Astrocyte of the spinal cord (primary cell): ENCODE measurements around the gene MALL.
"Not testable (repeated sequence)": the region's sequence is repeated elsewhere in the genome, so short reads cannot be mapped to it uniquely, and the experiment has no call there.

Experiments
- DNase-seq: peaks from one replicate; pipeline ENCODE4 v3.0.0; 2011; ENCODE audit warnings: low read depth, low spot score
- H3K4me3 ChIP-seq: 2 replicates; pipeline ENCODE4 v1.5.1; 2011; ENCODE audit warnings: low read depth, mild to moderate bottlenecking, low read length, moderate library complexity
- CTCF ChIP-seq: IDR thresholded peaks from 2 replicates; pipeline ENCODE4 v1.5.1; 2012; ENCODE audit warnings: low read depth, mild to moderate bottlenecking, low read length, inconsistent platforms
- in situ Hi-C: cut with HindIII; loops from 2 replicates; pipeline ENCODE4 v1.10.0; 2017; ENCODE audit warnings: low sequenced_read_pairs

Gene MALL

GRCh38 chr2:110115291-110116032 is at the start of gene MALL:
Gene MALL, minus strand, starts transcription at chr2:110115822. Its CDS starts 30 bp downstream, at chr2:110115792.
- in situ Hi-C loops = no loop called here

GRCh38 chr2:110157153-110157793 is 41.7 kb upstream of the MALL start:
- peak; percentile 81 for DNase-seq
- no peak overlapping the region for H3K4me3 ChIP-seq
- TF ChIP-seq CTCF = peak; percentile 83
- in situ Hi-C loops = no loop called here

More at GRCh38 chr2:110115291-110116032, at the start of gene MALL:
- TF ChIP-seq CTCF = no peak
- H3K4me3 ChIP-seq = peak within 1 kb of the TSS; percentile 81
- DNase-seq = peak; percentile 69

GRCh38 chr2:110154828-110155227 is 39.2 kb upstream of the MALL start:
- DNase-seq, in situ Hi-C loops, H3K4me3 ChIP-seq: not testable (repeated sequence)

GRCh38 chr2:110154188-110154587 is 38.6 kb upstream of the MALL start:
- H3K4me3 ChIP-seq, DNase-seq, in situ Hi-C loops: not testable (repeated sequence)

GRCh38 chr2:110153416-110153815 is 37.8 kb upstream of the MALL start:
- no peak overlapping the region for H3K4me3 ChIP-seq
- DNase-seq = peak; percentile 12
- TF ChIP-seq CTCF = no peak
- in situ Hi-C loops = no loop called here

- in situ Hi-C loops = no loop called here
- H3K4me3 ChIP-seq = no peak overlapping the region
- no peak for TF ChIP-seq CTCF
- no peak for DNase-seq
These were observed 37.3 kb upstream of the MALL start for GRCh38 chr2:110152943-110153342.

- peak; percentile 85 for DNase-seq
- no peak for TF ChIP-seq CTCF
- no peak overlapping the region for H3K4me3 ChIP-seq
- in situ Hi-C loops = no loop called here
These were observed 34.0 kb upstream of the MALL start for GRCh38 chr2:110149330-110150220.
